ENCODE data around the gene CACNA2D3. TPM values are rescaled to one million over a fixed set of nuclear protein-coding genes. Genes with fewer than 3 reads are reported as not detected.

Gene CACNA2D3
- polyA plus RNA-seq, 2 of the 4 experiments (the other 2 are of a cell fraction) = 0.04 to 0.05 TPM

- Histone ChIP-seq H3K4me2 (no peak overlapping the region), H3K4me1 (no peaks in the 10 kb centered on the region), H3K27ac (no peak overlapping the region), H3K9me3 (no peaks in the 10 kb centered on the region), H3K4me3 (no peak overlapping the region)
- no peak for TF ChIP-seq ZFP36 (IDR thresholded peaks at IDR 0.05; ENCODE audit: borderline replicate concordance, partially characterized antibody)
- TF ChIP-seq FOXS1 (CRISPR knock-in tag; IDR thresholded peaks at IDR 0.05) = no peak
- TF ChIP-seq HOXB13 (CRISPR knock-in tag; IDR thresholded peaks at IDR 0.05; ENCODE audit: low read depth) = no peak
- TF ChIP-seq RNF2 (IDR thresholded peaks at IDR 0.05; ENCODE audit: borderline replicate concordance, low read depth) = no peak
- TF ChIP-seq HDAC2 (IDR thresholded peaks at IDR 0.05) = no peak
- no peak for TF ChIP-seq CHD2 (IDR thresholded peaks at IDR 0.05; ENCODE audit: low read length, partially characterized antibody)
- no peak for TF ChIP-seq KDM5A (IDR thresholded peaks at IDR 0.05)
- no peak for TF ChIP-seq HEYL (CRISPR knock-in tag; IDR thresholded peaks at IDR 0.05)
- no peak for TF ChIP-seq MAFK (IDR thresholded peaks at IDR 0.05; ENCODE audit: partially characterized antibody)
- no peak for TF ChIP-seq POLR2A (IDR thresholded peaks at IDR 0.05; ENCODE audit: low read length)
- no peak for TF ChIP-seq TFCP2L1 (CRISPR knock-in tag; IDR thresholded peaks at IDR 0.05)
- TF ChIP-seq NPAS2 (CRISPR knock-in tag; IDR thresholded peaks at IDR 0.05; ENCODE audit: borderline replicate concordance) = no peak
- no peak for TF ChIP-seq ZNF302 (CRISPR knock-in tag; IDR thresholded peaks at IDR 0.05)
- FAIRE-seq (no peak), DNase-seq (ENCODE audit: low read depth in 1 of 2, low spot score in 1 of 2) (no peak), ATAC-seq (no peak)
- WGBS (ENCODE audit: missing lambda C conversion rate) = 38% methylated on average over 4 of the region's 4 CpGs
- CTCF ChIA-PET = no interaction called here
- POLR2A ChIA-PET = no interaction called here
These were observed 152.3 kb downstream of the CACNA2D3 start for GRCh38 chr3:54274607-54275006.

GRCh38 chr3:54279005-54279583 lies 156.7 kb downstream of the CACNA2D3 start:
- H3K4me1 ChIP-seq = no peaks in the 10 kb centered on the region
- CTCF ChIA-PET = no interaction called here
- FAIRE-seq (no peak), DNase-seq (ENCODE audit: low read depth in 1 of 2, low spot score in 1 of 2) (peak in 1 of 2 experiments; percentile 14), ATAC-seq (no peak)
- TF ChIP-seq CBX8 (IDR thresholded peaks at IDR 0.05) (no peak), CTCF (IDR thresholded peaks at IDR 0.05) (no peak), MYC (IDR thresholded peaks at IDR 0.05; ENCODE audit: borderline replicate concordance, low read length) (no peak), HMGXB4 (CRISPR knock-in tag; IDR thresholded peaks at IDR 0.05; ENCODE audit: borderline replicate concordance) (no peak), PBX3 (IDR thresholded peaks at IDR 0.05) (no peak)
- no peak overlapping the region for H3K4me3 ChIP-seq
- no peak overlapping the region for H3K4me2 ChIP-seq
- H3K9me3 ChIP-seq = no peaks in the 10 kb centered on the region
- WGBS (ENCODE audit: missing lambda C conversion rate) = 14% methylated on average over 10 of the region's 10 CpGs
- POLR2A ChIA-PET = no interaction called here
- no peak overlapping the region for H3K27ac ChIP-seq

GRCh38 chr3:54283470-54283869 lies 161.1 kb downstream of the CACNA2D3 start:
- H3K9me3 ChIP-seq = no peaks in the 10 kb centered on the region
- no peaks in the 10 kb centered on the region for H3K4me1 ChIP-seq
- H3K4me2 ChIP-seq = no peak overlapping the region
- 6% methylated on average over 4 of the region's 4 CpGs for WGBS (ENCODE audit: missing lambda C conversion rate)
- ATAC-seq (no peak), FAIRE-seq (no peak), DNase-seq (ENCODE audit: low read depth in 1 of 2, low spot score in 1 of 2) (no peak)
- ChIA-PET POLR2A (no interaction called here), CTCF (interaction anchor here (0.7 kb wide), 1 partner anchor 635 kb away, joined by 3 read pairs; no protein-coding TSS in a partner anchor)
- no peak overlapping the region for H3K27ac ChIP-seq
- H3K4me3 ChIP-seq = no peak overlapping the region
- TF ChIP-seq USF2 (IDR thresholded peaks at IDR 0.05) (no peak), ZNF302 (CRISPR knock-in tag; IDR thresholded peaks at IDR 0.05) (no peak), REST (IDR thresholded peaks at IDR 0.05) (no peak), RARB (CRISPR knock-in tag; IDR thresholded peaks at IDR 0.05) (no peak), RAD21 (conservative IDR thresholded peaks at IDR 0.05 in 1 of 2, IDR thresholded peaks at IDR 0.05 in 1 of 2) (no peak), CBX2 (IDR thresholded peaks at IDR 0.05; ENCODE audit: borderline replicate concordance, low read depth) (no peak)

All from A549 (cell line).